ENCODE results near the gene SURF4. TPM values are rescaled to one million over a fixed set of nuclear protein-coding genes. Genes with fewer than 3 reads are reported as not detected.

The SURF4 gene
- polyA plus RNA-seq, 1 experiment, result 296 TPM

- ChIA-PET CTCF (no interaction called here), POLR2A (interaction anchor here (0.6 to 1.9 kb wide), 5 partner anchors 11 to 986 kb away, joined by 3 to 9 read pairs (median 7); partner anchors contain the start of genes MED22, RPL7A, SURF1 and SURF2)
- H3K9me3 ChIP-seq (ENCODE audit: control insufficient read depth, insufficient read depth, low read length), result peaks cover 6% of the 10 kb centered on the region
- DNase-seq (ENCODE audit: low read depth, low spot score), result no peak
- peak overlapping the region; percentile 80 for H3K27ac ChIP-seq (ENCODE audit: low read depth, low read length)
- H3K4me3 ChIP-seq (ENCODE audit: low read depth, low read length), result peak overlapping the region; percentile 73
- no peak for TF ChIP-seq CTCF (IDR thresholded peaks at IDR 0.05; ENCODE audit: low read depth, low read length)
- no peaks in the 10 kb centered on the region for H3K27me3 ChIP-seq (ENCODE audit: control insufficient read depth, insufficient read depth, low read length)
Observed at GRCh38 chr9:133374612-133375115, 1.2 kb downstream of the SURF4 start.

- no peak for DNase-seq (ENCODE audit: low read depth, low spot score)
- Histone ChIP-seq H3K27me3 (ENCODE audit: control insufficient read depth, insufficient read depth, low read length) (no peaks in the 10 kb centered on the region), H3K4me3 (ENCODE audit: low read depth, low read length) (no peak overlapping the region), H3K9me3 (ENCODE audit: control insufficient read depth, insufficient read depth, low read length) (no peaks in the 10 kb centered on the region; the same call in 1 of the 2 replicates), H3K27ac (ENCODE audit: low read depth, low read length) (no peak overlapping the region)
- ChIA-PET CTCF (no interaction called here), POLR2A (interaction anchor here (0.6 to 2.1 kb wide), 4 partner anchors 9 to 763 kb away, joined by 3 to 11 read pairs (median 8); partner anchors contain the start of genes MED22 and RPL7A)
- TF ChIP-seq CTCF (IDR thresholded peaks at IDR 0.05; ENCODE audit: low read depth, low read length), result no peak
Observed at GRCh38 chr9:133372144-133372543, 3.7 kb downstream of the SURF4 start.

- TF ChIP-seq CTCF (IDR thresholded peaks at IDR 0.05; ENCODE audit: low read depth, low read length), result no peak
- no peaks in the 10 kb centered on the region for H3K27me3 ChIP-seq (ENCODE audit: control insufficient read depth, insufficient read depth, low read length)
- no peak overlapping the region for H3K4me3 ChIP-seq (ENCODE audit: low read depth, low read length)
- ChIA-PET CTCF (interaction anchor here (0.6 to 1.1 kb wide), 2 partner anchors 14 to 20 kb away, joined by 3 to 5 read pairs; no protein-coding TSS in a partner anchor), POLR2A (interaction anchor here (1.5 to 2.1 kb wide), 3 partner anchors 8 to 23 kb away, joined by 7 to 11 read pairs (median 9); partner anchors contain the start of genes MED22 and RPL7A)
- no peaks in the 10 kb centered on the region; the same call in 1 of the 2 replicates for H3K9me3 ChIP-seq (ENCODE audit: control insufficient read depth, insufficient read depth, low read length)
- DNase-seq (ENCODE audit: low read depth, low spot score), result no peak
- H3K27ac ChIP-seq (ENCODE audit: low read depth, low read length), result peak overlapping the region; percentile 42
Observed at GRCh38 chr9:133371261-133371711, 4.6 kb downstream of the SURF4 start.

GRCh38 chr9:133370685-133371084, 5.2 kb downstream of the SURF4 start:
- CTCF ChIA-PET, result interaction anchor here (0.6 to 1.1 kb wide), 2 partner anchors 13 to 19 kb away, joined by 3 to 5 read pairs; no protein-coding TSS in a partner anchor
- Histone ChIP-seq H3K9me3 (ENCODE audit: control insufficient read depth, insufficient read depth, low read length) (no peaks in the 10 kb centered on the region; the same call in 1 of the 2 replicates), H3K27me3 (ENCODE audit: control insufficient read depth, insufficient read depth, low read length) (no peaks in the 10 kb centered on the region), H3K27ac (ENCODE audit: low read depth, low read length) (no peak overlapping the region), H3K4me3 (ENCODE audit: low read depth, low read length) (no peak overlapping the region)
- POLR2A ChIA-PET, result interaction anchor here (1.8 kb wide), 1 partner anchor 8 kb away, joined by 11 read pairs; no protein-coding TSS in a partner anchor
- TF ChIP-seq CTCF (IDR thresholded peaks at IDR 0.05; ENCODE audit: low read depth, low read length), result no peak
- DNase-seq (ENCODE audit: low read depth, low spot score), result no peak

GRCh38 chr9:133369933-133370332, 5.9 kb downstream of the SURF4 start:
- POLR2A ChIA-PET, result interaction anchor here (1.0 kb wide), 1 partner anchor 22 kb away, joined by 3 read pairs; the partner anchor contains the start of genes MED22 and RPL7A
- DNase-seq (ENCODE audit: low read depth, low spot score), result no peak
- CTCF ChIA-PET, result no interaction called here
- Histone ChIP-seq H3K27ac (ENCODE audit: low read depth, low read length) (no peak overlapping the region), H3K27me3 (ENCODE audit: control insufficient read depth, insufficient read depth, low read length) (no peaks in the 10 kb centered on the region), H3K4me3 (ENCODE audit: low read depth, low read length) (no peak overlapping the region), H3K9me3 (ENCODE audit: control insufficient read depth, insufficient read depth, low read length) (no peaks in the 10 kb centered on the region)
- TF ChIP-seq CTCF (IDR thresholded peaks at IDR 0.05; ENCODE audit: low read depth, low read length), result no peak
